ENCODE measurements around the gene NLRP4. TPM values are rescaled to one million over a fixed set of nuclear protein-coding genes. Genes with fewer than 3 reads are reported as not detected.

The NLRP4 gene
- total and polyA plus RNA-seq, 8 donors, result not detected

DNA sequence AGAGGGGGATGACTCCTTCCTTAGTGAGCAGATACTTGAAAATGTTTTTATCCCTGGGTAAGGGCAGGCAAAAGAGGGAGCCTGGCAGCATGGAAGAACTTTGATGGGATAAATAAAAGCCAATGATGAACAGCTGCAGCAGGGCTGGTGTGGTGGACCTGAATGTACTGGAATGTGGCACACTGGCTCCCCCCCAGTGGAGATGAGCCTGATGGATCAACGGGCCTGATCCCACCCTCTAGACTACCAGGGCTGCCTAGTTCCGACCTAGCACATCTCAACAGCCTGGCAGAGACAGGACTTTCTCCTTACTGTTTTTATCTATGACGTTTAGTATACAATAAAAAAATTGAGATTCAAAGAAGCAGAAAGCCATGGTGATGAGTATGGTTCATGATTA lies 25.0 kb upstream of the NLRP4 start:
- H3K27ac ChIP-seq, result no peak overlapping the region
- no peaks in the 10 kb centered on the region for H3K4me1 ChIP-seq
- no peak overlapping the region for H3K4me3 ChIP-seq
- no peak for DNase-seq
- TF ChIP-seq, protein P1, sequence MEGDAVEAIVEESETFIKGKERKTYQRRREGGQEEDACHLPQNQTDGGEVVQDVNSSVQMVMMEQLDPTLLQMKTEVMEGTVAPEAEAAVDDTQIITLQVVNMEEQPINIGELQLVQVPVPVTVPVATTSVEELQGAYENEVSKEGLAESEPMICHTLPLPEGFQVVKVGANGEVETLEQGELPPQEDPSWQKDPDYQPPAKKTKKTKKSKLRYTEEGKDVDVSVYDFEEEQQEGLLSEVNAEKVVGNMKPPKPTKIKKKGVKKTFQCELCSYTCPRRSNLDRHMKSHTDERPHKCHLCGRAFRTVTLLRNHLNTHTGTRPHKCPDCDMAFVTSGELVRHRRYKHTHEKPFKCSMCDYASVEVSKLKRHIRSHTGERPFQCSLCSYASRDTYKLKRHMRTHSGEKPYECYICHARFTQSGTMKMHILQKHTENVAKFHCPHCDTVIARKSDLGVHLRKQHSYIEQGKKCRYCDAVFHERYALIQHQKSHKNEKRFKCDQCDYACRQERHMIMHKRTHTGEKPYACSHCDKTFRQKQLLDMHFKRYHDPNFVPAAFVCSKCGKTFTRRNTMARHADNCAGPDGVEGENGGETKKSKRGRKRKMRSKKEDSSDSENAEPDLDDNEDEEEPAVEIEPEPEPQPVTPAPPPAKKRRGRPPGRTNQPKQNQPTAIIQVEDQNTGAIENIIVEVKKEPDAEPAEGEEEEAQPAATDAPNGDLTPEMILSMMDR (IDR thresholded peaks at IDR 0.05), result no peak
- intact Hi-C loops (cut with DNase I), result loop anchor here in 2 of 3 donors (5.0 to 10.0 kb wide), 2 partner anchors 109 to 117 kb away; no protein-coding TSS in a partner anchor
- no peaks in the 10 kb centered on the region for H3K9me3 ChIP-seq
- no peaks in the 10 kb centered on the region for H3K27me3 ChIP-seq
- WGBS, 2 donors, result 52 to 65% methylated on average over 3 of the region's 3 CpGs
- FAIRE-seq, result no peak
- no peaks in the 10 kb centered on the region for H3K36me3 ChIP-seq
- no peak for ATAC-seq

DNA sequence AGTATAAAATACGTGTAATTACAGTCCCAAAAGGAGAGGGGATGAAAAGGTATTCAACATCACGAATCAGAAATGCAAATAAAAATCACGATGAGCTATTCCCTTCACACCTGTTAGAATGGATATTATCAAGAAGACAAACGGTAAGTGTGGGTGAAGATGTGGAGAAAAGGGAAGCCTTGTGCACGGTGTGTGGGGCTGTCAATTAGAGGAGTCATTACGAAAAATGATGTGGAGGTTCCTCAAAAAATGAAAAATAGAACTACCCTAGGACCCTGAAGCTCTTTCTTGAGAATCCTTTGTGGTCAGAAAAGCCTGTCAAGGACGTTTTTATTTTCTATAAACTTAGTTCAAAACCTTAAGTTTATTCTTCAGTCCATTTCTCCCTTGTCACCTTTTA lies 23.9 kb upstream of the NLRP4 start:
- Histone ChIP-seq H3K4me3 (no peak overlapping the region), H3K27ac (no peak overlapping the region), H3K36me3 (no peaks in the 10 kb centered on the region), H3K9me3 (no peaks in the 10 kb centered on the region), H3K4me1 (no peaks in the 10 kb centered on the region), H3K27me3 (no peaks in the 10 kb centered on the region)
- ATAC-seq (no peak), FAIRE-seq (no peak), DNase-seq (no peak)
- 40 to 55% methylated on average over 7 of the region's 7 CpGs for WGBS, 2 donors
- TF ChIP-seq, protein P1 (IDR thresholded peaks at IDR 0.05), result no peak
- intact Hi-C loops (cut with DNase I), result loop anchor here in 2 of 3 donors (5.0 to 10.0 kb wide), 2 partner anchors 110 to 118 kb away; no protein-coding TSS in a partner anchor

DNA sequence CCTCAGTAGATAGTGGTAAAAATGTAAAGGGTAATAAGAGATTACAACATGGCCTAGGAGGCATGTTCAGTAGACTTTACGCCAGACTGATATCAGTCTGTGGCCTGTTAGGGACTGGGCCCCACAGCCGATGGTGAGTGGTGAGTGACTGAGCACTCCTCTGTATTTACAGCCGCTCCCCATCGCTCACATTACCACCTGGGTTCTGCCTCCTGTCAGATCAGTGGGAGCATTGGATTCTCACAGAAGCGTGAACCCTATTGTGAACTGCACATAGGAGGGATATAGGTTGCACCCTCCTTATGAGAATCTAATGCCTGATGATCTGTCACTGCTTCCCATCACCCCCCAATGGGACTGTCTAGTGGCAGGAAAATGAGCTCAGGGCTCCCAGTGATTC lies 22.4 kb upstream of the NLRP4 start:
- H3K4me3 ChIP-seq, result no peak overlapping the region
- no peaks in the 10 kb centered on the region for H3K27me3 ChIP-seq
- H3K36me3 ChIP-seq, result no peaks in the 10 kb centered on the region
- DNase-seq (no peak), ATAC-seq (no peak), FAIRE-seq (no peak)
- intact Hi-C loops (cut with DNase I), result loop anchor here in 2 of 3 donors (5.0 to 10.0 kb wide), 2 partner anchors 112 to 119 kb away; no protein-coding TSS in a partner anchor
- H3K9me3 ChIP-seq, result no peaks in the 10 kb centered on the region
- no peak overlapping the region for H3K27ac ChIP-seq
- TF ChIP-seq, protein P1 (IDR thresholded peaks at IDR 0.05), result no peak
- no peaks in the 10 kb centered on the region for H3K4me1 ChIP-seq
- WGBS, 2 donors, result 93 to 96% methylated on average over 5 of the region's 5 CpGs

DNA sequence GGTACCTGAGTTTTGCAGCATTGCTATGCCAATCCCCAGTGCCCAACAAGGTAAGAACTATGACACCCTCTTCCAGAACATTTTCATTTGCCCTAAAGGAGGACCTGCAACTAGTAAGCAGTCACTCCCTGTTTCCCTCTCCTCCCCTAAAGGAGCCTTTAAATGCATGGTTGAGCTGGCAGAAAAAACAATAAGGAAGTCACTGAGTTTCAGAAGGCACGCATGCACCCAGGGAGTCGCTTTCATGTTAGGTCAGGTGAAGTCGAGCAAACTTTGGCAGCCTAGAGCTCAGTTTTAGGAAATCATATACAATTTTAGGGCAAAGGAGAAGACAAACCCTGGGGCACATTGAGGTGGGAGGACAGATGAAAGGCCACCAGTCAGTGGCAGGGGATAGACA lies 16.3 kb upstream of the NLRP4 start:
- no peak for DNase-seq
- no peak overlapping the region for H3K27ac ChIP-seq
- no peaks in the 10 kb centered on the region for H3K27me3 ChIP-seq
- intact Hi-C loops (cut with DNase I), result no loop called here
- no peak for ATAC-seq
- 54 to 62% methylated on average over 3 of the region's 3 CpGs for WGBS, 2 donors
- no peaks in the 10 kb centered on the region for H3K36me3 ChIP-seq
- FAIRE-seq, result no peak
- no peaks in the 10 kb centered on the region for H3K4me1 ChIP-seq
- TF ChIP-seq, protein P1 (IDR thresholded peaks at IDR 0.05), result no peak
- H3K4me3 ChIP-seq, result no peak overlapping the region
- H3K9me3 ChIP-seq, result no peaks in the 10 kb centered on the region

DNA sequence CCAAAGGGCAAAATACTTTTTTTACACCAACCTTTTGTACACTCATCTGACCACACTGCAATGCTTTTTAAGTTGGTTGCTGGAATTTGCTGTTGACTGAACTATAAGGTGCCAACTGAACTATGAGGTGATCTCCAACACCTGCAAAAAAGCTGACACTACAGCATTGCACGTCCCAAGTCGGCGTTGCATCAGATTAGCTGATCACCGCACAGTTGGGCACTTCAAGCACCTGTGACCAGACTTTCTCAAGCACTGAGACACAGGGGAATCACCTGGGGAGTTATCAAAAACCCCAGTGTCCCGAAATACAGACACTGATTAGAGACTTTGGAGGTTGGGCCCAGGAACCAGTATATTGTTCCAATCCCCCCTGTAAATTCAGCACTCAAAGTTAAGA lies 5.7 kb upstream of the NLRP4 start:
- TF ChIP-seq, protein P1 (IDR thresholded peaks at IDR 0.05), result no peak
- H3K4me1 ChIP-seq, result no peaks in the 10 kb centered on the region
- H3K9me3 ChIP-seq, result no peaks in the 10 kb centered on the region
- peaks cover 0 to 4% (median 2%) of the 10 kb centered on the region in 4 donors for H3K27me3 ChIP-seq
- no peak overlapping the region for H3K4me3 ChIP-seq
- no peak for DNase-seq
- intact Hi-C loops (cut with DNase I), result no loop called here
- no peak for ATAC-seq
- WGBS, 2 donors, result 55 to 76% methylated on average over 5 of the region's 5 CpGs
- FAIRE-seq, result no peak
- no peaks in the 10 kb centered on the region for H3K36me3 ChIP-seq
- no peak overlapping the region for H3K27ac ChIP-seq

Measured in pancreas (tissue), 10 donors.